COLO668 (cell line): ENCODE data around the gene MYO9B.

Experiments used
- DNase-seq: peaks from one replicate; lab custom pipeline; 2025; ENCODE audit not compliant: unreplicated experiment; lab: John Stamatoyannopoulos, UW

MYO9B gene

DNA sequence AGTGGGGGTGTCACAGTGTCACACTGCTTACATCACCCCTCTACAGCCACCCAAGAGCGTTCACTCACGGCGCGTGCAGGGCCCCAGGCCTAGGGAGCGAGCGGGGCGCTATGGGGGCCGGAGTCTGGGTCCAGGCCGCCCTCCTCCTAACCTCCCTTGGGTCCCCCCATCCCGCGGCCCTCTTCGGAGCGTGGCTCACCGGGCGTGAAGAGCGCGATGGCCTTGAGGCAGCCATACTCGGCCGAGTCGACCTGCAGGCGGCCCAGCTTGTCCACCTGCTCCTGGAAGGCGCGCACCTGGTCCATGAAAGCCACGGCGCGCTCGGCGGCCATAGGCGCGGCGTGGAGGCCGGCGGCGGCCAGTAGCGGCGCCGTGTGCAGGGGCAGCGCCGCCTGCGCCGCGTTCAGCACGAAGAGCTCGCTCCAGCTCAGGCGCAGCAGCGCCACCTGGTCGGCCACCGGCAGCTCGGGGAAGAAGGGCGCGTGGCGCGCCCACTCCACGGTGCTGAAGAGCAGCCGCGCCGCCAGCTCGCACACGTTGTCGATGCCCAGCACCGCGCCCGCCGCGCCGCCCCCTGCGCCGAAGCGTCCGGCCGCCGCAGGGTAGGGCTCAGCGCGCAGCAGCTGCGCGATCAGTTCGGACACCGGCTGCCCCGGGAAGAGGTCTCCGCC, 159.9 kb downstream of the MYO9B start:
- peak; percentile 85 for DNase-seq

DNA sequence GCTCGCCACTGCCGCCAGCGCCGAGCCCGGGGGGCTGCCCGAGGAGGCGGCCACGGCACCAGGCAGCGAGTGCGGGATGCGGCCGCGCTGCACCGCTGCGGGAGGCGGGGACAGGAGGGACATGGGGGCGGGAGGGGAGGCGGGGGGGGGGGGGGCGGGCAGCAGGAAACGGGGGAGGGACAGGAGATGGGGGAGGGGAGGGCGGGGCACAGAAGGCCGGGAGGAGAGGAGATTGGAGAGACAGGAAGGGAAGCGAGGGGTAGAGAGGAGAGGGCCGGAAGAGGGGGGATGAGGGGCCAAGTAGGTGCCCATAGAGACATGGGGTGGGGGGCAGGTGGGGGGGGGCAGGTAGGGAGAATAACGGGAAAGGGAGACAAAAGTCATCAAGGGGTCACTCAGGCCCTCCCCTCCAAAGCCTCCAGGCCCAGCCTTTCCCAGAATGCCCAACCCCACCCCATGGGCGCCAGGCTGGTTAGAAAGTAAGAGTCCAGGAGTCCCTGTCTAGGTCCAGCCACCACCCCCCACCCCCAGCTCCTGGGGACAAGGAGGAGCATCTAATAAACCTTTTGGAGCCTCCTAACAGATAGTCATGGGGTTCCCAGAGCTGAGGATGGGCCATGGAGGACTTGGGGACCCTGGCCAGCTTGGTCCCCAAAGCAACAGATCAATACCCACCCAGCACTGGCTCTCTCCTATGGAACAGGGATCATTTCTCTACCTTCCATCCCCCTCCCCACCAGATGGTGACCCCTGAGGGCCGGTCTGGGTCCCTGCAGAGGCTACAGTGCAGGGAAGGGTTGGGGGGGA, 160.6 kb downstream of the MYO9B start:
- DNase-seq: peak; percentile 79

GRCh38 chr19:17236811-17237543, 161.4 kb downstream of the MYO9B start:
- no peak for DNase-seq

- DNase-seq: no peak
These were observed 162.4 kb downstream of the MYO9B start for GRCh38 chr19:17237747-17238706.

DNA sequence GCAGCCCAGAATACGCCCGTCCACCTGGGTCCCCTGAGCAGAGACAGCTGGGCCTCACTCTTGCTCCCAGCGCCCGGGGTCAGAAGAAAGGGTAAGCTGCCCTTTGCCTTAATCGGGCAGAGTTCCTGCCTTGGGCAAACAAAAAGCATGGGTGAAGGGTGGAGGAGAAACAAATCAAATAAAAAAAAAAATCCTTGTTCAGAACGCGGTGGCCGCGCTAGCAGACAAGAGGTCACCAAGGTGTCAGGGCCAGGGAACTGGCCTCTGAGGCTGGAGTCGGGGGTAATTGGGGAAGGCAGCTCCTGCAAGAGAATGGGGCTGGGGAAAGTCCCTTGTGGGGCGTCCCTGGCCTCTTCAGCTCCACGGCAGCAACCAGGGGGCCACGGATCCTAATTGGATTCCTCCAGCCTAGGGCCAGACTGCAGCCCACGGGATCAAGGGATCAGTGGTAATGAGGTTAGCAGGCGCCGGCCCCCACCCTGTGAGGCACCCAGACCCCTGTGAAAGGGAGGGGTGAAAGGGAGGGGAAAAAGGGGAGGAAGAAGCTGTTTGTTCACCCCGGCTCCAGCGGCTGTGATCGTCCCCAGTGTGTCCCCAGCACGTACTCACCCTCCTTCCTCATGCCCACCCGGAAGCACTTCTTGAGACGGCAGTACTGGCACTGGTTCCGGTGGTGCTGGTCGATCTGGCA, 164.6 kb downstream of the MYO9B start:
- DNase-seq: no peak

DNA sequence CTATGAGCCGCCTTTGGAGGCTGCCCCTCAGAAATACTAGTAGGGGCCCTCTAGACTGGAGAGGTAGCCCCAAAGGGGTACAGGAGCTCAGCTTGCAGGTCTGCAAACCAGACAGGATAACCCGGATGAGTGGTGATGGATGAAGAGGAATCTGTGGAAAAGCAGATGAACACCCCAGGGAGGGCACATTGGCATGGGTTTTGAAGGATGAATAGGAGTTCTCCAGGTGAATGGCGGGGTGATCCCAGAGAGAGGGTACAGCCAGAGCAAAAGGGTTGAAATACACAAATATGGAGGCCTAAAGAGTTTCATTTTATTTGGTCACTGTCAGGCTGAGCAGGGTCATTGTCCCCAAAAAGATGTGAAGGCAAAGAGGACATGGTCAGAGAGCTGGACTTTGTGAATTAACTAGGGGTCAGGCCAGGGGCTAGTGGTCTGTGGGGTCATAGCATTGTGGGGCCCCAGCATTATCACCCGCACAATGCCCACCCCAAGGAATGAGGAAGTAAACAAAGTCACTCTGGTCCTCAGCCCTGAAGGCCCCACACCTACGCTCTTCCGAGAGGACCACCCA, 165.3 kb downstream of the MYO9B start:
- DNase-seq: no peak

DNA sequence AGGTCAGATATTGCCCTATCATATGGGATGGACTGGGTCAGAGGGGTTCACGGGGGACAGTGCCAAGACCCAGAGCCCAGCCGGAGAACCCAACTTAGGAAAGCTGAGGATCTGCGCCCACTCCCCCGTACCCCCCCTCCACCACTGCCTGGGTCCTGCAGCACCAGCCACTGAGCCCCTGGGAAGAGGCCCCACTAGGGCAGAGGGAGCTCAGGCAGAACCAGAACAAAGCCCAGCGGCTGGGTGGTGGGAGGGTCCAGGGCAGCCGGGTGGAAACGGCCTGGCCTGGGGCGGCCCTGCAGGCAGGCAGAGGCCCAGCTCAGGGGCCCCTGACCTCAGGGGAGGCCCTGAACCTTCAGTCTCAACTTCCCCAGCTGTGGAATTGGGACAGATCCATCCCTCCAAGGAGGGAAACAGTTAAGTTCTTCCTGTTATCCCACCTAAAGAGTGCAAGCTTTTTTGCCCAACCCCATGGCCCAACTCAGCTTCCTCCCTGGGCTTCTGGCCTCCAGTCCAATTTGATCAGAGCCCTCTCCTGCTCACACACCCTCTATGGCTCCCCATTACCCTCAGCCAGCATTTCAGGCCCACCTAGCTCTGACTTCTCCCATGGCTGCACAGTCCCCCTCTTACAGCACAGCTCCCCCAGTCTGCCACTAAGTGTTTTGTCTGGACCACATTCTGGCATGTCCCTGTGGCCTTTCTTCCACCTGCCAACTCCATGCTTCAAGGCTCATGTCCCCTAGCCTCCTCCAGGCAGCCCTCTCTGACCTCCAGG, 167.0 kb downstream of the MYO9B start:
- DNase-seq: no peak

DNA sequence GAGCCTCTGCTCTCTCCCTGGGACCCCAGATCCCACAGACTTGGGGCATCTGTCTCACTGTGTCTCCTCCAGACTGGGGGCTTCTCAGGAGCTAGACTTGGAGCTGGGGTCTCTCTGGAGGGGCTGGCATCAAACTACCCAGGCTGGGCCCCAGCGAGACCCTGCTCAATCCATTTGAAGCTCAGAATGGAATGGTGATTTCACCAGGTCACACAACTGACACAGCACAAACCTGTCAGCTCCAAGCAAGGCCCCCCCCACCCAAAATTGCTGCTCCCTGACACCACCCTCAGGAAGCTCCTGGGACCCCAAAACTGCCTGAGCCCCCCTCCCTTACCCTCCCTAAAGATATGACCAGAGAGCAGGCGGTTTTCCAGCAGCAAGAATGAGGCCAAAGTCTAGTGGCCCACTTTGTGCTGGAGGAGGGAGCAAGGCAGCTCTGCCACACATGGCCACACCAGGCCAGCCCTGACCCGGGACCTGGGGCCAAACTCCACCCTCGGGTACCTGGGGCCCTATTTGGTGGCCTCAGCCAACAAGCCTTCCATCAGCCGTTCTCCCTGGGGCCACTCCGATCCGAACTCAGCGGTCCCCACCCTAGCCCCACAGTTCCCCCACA, 167.7 kb downstream of the MYO9B start:
- no peak for DNase-seq

GRCh38 chr19:17243830-17244617, 168.4 kb downstream of the MYO9B start:
- peak; percentile 66 for DNase-seq

DNA sequence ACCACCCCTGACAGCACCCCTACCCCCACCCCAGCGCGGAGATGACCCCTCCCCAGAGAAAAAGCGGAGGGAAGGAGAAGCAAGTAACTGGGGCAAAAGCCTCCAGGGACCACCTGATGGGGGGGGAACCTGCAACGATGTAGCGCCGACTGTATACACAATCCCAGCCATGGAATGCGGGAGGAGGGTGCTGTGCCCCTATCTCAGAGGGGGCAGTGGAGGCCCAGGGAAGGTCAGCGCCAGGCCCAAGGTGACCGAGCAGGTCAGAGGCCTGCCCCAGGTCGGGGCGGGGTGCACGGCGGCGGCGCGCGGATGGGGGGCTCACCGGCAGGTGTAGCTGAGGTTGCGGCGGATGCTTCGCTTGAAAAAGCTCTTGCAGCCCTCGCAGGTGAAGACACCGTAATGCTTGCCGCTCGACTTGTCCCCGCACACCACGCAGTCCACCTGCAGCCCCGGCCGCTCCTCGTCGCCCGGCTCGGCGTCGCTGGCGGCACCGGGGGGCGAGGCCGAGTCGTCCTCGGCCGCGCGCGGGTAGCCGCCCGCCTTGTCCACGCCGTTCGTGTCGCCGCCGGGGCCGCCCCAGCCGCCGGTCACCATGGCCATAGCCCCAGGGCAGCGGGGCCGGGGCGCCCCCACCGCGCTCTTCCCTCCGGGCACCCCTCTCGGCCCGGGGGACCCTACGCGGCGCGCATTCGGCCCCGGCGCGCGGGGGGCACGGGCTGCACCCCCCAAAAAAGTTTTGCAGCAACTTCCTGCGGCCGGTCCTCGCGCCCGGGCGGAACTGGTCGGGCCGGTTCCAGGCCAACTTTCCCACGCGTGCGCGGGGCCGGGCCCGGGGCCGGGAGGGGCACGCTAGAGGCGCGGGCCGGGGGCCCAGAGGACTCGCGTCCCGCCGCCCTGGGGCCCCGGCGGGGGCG, 169.3 kb downstream of the MYO9B start:
- DNase-seq: peak; percentile 63

DNA sequence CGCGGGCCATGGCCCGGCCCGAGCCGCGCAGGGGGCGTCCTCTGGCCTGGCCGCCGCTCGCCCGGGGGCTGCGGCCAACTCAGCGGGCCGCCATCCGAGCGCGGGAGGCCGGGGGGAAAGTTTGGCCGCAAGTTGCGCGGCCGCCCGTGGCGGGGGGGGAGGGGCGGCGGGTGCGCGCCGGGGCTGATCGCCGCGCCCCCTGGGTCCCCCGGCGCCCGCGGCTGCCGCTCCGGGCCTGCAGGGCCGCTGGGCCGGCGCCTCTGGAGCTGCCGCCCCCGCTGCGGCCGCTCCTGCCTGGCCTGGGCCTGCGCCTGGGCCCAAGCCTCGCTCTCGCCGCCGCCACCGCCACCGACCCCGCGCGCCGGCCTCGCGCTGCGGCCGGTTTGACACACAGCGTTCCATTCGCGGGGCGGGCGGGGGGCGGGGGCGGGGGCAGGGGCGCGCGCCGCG, 170.0 kb downstream of the MYO9B start, which contains the start of gene NR2F6:
Gene NR2F6 (minus strand): TSS at position 385 of the 450 bp plus-strand sequence. CDS start 699 bp downstream, outside the sequence.
- no peak for DNase-seq

DNA sequence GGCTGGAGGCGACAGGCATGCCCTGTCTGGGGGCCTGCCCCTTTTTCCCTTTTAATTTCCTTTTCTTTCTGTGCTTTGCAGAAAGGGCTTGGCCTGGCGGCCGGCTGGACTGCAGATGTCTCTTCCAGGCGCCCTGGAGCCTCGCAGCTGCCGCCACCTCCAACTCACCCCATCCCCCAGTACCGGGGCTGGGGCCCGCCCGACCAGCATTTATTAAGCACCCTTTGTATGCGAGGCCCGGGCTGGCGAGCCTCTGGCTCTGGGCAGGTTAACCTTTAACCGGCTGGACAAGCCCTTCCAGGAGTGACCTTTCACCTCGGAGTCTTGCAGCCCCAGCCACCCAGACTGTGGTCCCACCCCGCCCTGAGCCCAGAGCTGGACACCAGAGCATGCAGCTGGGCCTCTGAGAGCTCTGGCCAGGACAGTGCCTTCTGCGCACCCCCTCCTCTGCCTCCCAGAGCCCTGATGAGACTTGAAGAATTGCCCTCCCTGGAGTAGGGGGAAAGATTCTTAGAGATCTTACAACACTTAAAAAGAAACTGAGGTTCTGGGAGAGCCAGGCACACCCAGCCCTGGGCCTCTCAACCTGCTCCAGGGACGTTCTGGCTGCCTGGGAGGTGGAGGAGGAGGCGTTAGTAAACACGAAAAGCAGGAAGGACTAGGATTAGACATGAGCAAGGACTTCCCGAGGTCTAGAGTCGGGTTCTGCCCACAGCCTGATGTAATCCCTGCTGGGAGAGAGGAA, 171.3 kb downstream of the MYO9B start:
- DNase-seq: peak; percentile 79

- peak; percentile 93 for DNase-seq
These were observed 172.6 kb downstream of the MYO9B start for GRCh38 chr19:17248011-17248776.

DNA sequence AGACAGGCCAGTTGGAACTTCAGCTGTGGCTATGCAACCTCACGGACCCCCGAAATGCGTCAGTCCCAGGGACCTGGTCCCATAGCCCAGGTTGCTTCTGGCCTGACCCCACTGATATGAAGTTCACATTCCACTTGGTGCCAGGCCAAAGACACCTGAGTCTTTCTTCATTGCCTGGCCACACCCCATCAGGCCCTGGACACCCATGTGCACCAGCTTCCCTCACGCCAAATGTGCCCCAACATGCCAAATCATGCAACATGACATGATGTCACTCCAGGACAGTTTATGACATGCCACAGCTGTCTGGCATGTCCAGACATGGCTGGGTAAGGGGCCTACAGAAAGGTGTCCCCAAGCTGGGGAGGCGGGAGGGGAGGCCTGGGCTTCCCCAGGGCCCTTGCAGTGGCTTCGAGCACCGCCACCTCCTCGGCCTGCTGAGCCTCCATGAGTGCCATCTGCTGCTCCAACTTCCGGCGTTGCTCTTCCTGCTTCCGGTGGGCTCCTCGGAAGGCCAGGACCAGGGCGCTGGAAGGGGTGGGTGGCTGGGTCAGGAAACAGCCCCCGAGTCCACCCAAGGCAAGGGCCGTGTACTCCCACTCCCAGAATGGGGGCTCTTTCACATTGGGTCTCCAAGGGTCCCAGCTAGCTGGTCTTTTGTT, 174.4 kb downstream of the MYO9B start:
- no peak for DNase-seq

DNA sequence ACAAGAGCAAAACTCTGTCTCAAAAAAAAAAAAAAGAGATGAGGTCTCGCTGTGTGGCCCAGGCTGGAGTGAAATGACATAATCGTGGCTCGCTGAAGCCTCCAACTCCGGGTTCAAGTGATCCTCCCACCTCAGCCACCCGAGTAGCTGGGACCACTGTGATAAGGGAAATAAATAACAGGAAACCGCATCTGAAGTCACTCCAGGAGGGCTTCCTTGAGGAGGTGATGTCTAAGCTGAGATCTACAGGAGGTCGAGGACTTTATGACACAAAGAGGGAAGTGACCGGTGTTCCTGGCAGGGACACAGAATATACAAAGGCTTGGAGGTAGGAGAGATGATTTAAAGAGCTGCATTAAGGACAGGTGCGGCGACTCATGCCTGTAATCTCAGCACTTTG, 179.1 kb downstream of the MYO9B start:
- no peak for DNase-seq
